Kidney tubule cell (primary cell): ENCODE results near the gene KCNN2.

Experiments used
- DNase-seq: peaks from one replicate; pipeline ENCODE4 v3.0.0-alpha.2; 2018; ENCODE audit warnings: low spot score

KCNN2 gene

DNA sequence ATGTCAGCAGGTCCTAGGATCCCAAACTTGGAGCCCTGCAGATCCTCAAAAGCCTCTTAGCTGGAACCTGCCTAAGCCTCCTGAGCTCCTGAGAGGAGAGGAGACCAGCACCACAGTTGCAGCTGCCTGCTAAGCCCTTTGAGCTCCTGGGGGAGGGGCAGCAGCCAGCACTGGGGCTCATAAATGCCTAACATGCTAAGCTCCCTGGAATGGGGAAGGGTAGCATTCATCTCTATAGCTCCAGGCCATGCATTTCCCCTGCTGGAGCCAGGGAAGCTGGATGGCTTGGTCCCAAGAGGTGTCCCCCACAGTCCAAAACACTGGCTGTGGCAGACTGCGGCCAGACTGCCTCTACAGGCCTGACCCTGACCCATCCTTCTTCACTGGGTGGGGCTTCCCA, 182.7 kb downstream of the KCNN2 start:
- no peak for DNase-seq
